Mesenchymal stem cell (in vitro differentiated cells and primary cell): ENCODE measurements around the gene FCHO2.
"Not testable (repeated sequence)": the region's sequence is repeated elsewhere in the genome, so short reads cannot be mapped to it uniquely, and the experiment has no call there.

Experiments
- DNase-seq: peaks from one replicate; pipeline ENCODE4 v3.0.0-alpha.2; 2013
- H2AFZ ChIP-seq: one replicate; pipeline ENCODE4 v1.6.1; 2013; ENCODE audit warnings: low read depth, mild to moderate bottlenecking, control low read depth, inconsistent platforms, low read length, moderate library complexity
- H2AK5ac ChIP-seq: 2 replicates; pipeline ENCODE4 v1.6.1; 2013; ENCODE audit warnings: low read length, moderate library complexity, mild to moderate bottlenecking, inconsistent platforms; ENCODE audit not compliant: severe bottlenecking
- H2BK120ac ChIP-seq: one replicate; pipeline ENCODE4 v1.6.1; 2013; ENCODE audit warnings: low read depth, mild to moderate bottlenecking, inconsistent platforms, low read length, moderate library complexity
- H2BK12ac ChIP-seq, 2 experiments: one replicate each; pipeline ENCODE4 v1.6.1; 2013; ENCODE audit warnings: inconsistent platforms in 2 of 2, low read length in 2 of 2, mild to moderate bottlenecking in 2 of 2, moderate library complexity in 2 of 2, control low read depth in 1 of 2
- H2BK15ac ChIP-seq: one replicate; pipeline ENCODE4 v1.6.1; 2013; ENCODE audit warnings: mild to moderate bottlenecking, low read depth, inconsistent platforms; ENCODE audit not compliant: poor library complexity, severe bottlenecking
- H2BK5ac ChIP-seq: 2 replicates; pipeline ENCODE4 v1.6.1; 2013; ENCODE audit warnings: low read depth, mild to moderate bottlenecking, low read length, control low read depth, inconsistent platforms; ENCODE audit not compliant: poor library complexity, severe bottlenecking
- H3K14ac ChIP-seq, 2 experiments: one replicate each; pipeline ENCODE4 v1.6.1; 2013; ENCODE audit warnings: inconsistent platforms in 2 of 2, low read length in 2 of 2, control low read depth in 1 of 2, mild to moderate bottlenecking in 1 of 2, moderate library complexity in 1 of 2
- H3K18ac ChIP-seq, 2 experiments: one replicate each; pipeline ENCODE4 v1.6.1; 2013; ENCODE audit warnings: inconsistent platforms in 2 of 2, low read length in 2 of 2, control low read depth in 1 of 2, low read depth in 1 of 2, mild to moderate bottlenecking in 1 of 2
- H3K23ac ChIP-seq, 2 experiments: one replicate each; pipeline ENCODE4 v1.6.1; 2013; ENCODE audit warnings: inconsistent platforms in 2 of 2, low read length in 2 of 2, mild to moderate bottlenecking in 2 of 2, moderate library complexity in 2 of 2, control low read depth in 1 of 2
- H3K27ac ChIP-seq: 2 replicates; pipeline ENCODE4 v1.5.1; 2013; ENCODE audit warnings: mild to moderate bottlenecking, moderate library complexity, low read length, control low read depth, inconsistent platforms; ENCODE audit not compliant: poor library complexity, severe bottlenecking
- H3K27me3 ChIP-seq, 2 experiments: 2 replicates each; pipeline versions ENCODE4 v1.6.1 to v1.7.0; 2013; ENCODE audit warnings: low read length in 2 of 2, mild to moderate bottlenecking in 2 of 2, moderate library complexity in 2 of 2, control low read depth in 1 of 2, inconsistent platforms in 1 of 2; ENCODE audit not compliant: control insufficient read depth in 1 of 2, insufficient read depth in 1 of 2
- H3K36me3 ChIP-seq, 2 experiments: 2 replicates each; pipeline versions ENCODE4 v1.6.1 to v1.7.0; 2013; ENCODE audit warnings: low read length in 2 of 2, control low read depth in 1 of 2, inconsistent platforms in 1 of 2, low read depth in 1 of 2, mild to moderate bottlenecking in 1 of 2; ENCODE audit not compliant: insufficient read depth in 2 of 2, control insufficient read depth in 1 of 2
- H3K4ac ChIP-seq, 2 experiments: one replicate each; pipeline ENCODE4 v1.6.1; 2013; ENCODE audit warnings: inconsistent platforms in 2 of 2, low read length in 2 of 2, mild to moderate bottlenecking in 2 of 2, moderate library complexity in 2 of 2, control low read depth in 1 of 2, low read depth in 1 of 2
- H3K4me1 ChIP-seq: 2 replicates; pipeline ENCODE4 v1.6.1; 2013; ENCODE audit warnings: low read depth, low read length, control low read depth; ENCODE audit not compliant: control insufficient read depth, insufficient read depth
- H3K4me2 ChIP-seq: 2 replicates; pipeline ENCODE4 v1.6.1; 2013; ENCODE audit warnings: low read length, mild to moderate bottlenecking, inconsistent platforms; ENCODE audit not compliant: poor library complexity, severe bottlenecking
- H3K4me3 ChIP-seq, 2 experiments: 2 replicates each; pipeline versions ENCODE4 v1.5.1 to v1.7.0; 2013; ENCODE audit warnings: low read length in 2 of 2, mild to moderate bottlenecking in 2 of 2, control low read depth in 1 of 2, low read depth in 1 of 2; ENCODE audit not compliant: insufficient read depth in 1 of 2
- H3K79me1 ChIP-seq: replicated peaks from 2 replicates; pipeline ENCODE4 v1.6.1; 2013; ENCODE audit warnings: mild to moderate bottlenecking, control low read depth, low read length, inconsistent platforms; ENCODE audit not compliant: poor library complexity, severe bottlenecking
- H3K9ac ChIP-seq: 2 replicates; pipeline ENCODE4 v1.7.0; 2013; ENCODE audit warnings: mild to moderate bottlenecking, low read length, moderate library complexity
- H3K9me3 ChIP-seq: 2 replicates; pipeline ENCODE4 v1.7.0; 2013; ENCODE audit warnings: mild to moderate bottlenecking, low read length; ENCODE audit not compliant: control insufficient read depth
- H4K8ac ChIP-seq: one replicate; pipeline ENCODE4 v1.6.1; 2013; ENCODE audit warnings: inconsistent platforms, mild to moderate bottlenecking, low read length, moderate library complexity
- H4K91ac ChIP-seq: one replicate; pipeline ENCODE4 v1.6.1; 2013; ENCODE audit warnings: mild to moderate bottlenecking, low read length, inconsistent platforms
- WGBS: methylation state at CpG from one replicate; pipeline ENCODE4 v1.1.7; 2013; ENCODE audit warnings: mixed read lengths; 5-methylcytosine and 5-hydroxymethylcytosine counted together

The FCHO2 gene

GRCh38 chr5:72956324-72957140 lies 691 bp downstream of the FCHO2 start:
- peak overlapping the region in 1 of 2 experiments; percentile 52 for H2BK12ac ChIP-seq
- H2BK15ac ChIP-seq: peak overlapping the region; percentile 73
- under 1% methylated on average over 35 of the region's 51 CpGs for WGBS
- peak overlapping the region in 1 of 2 experiments; percentile 88 for H3K23ac ChIP-seq
- peak overlapping the region; percentile 87 for H4K8ac ChIP-seq
- peak overlapping the region; percentile 92 to 97 for H3K18ac ChIP-seq
- no peak overlapping the region for H2AK5ac ChIP-seq
- H3K4me2 ChIP-seq: peak overlapping the region; percentile 63
- H2AFZ ChIP-seq: peak overlapping the region; percentile 92
- peak overlapping the region in 1 of 2 experiments; percentile 93 for H3K4ac ChIP-seq
- H3K4me3 ChIP-seq: peak overlapping the region; percentile 92 to 94
- H3K14ac ChIP-seq: peak overlapping the region in 1 of 2 experiments; percentile 95
- H4K91ac ChIP-seq: peak overlapping the region; percentile 39
- H3K9me3 ChIP-seq: no peaks in the 10 kb centered on the region
- peak; percentile 65 for DNase-seq
- H3K4me1 ChIP-seq: peaks cover 11% of the 10 kb centered on the region
- H3K27ac ChIP-seq: peak overlapping the region; percentile 96
- H2BK120ac ChIP-seq: peak overlapping the region; percentile 92
- peak overlapping the region; percentile 97 for H3K9ac ChIP-seq
- H2BK5ac ChIP-seq: peak overlapping the region; percentile 93
- H3K27me3 ChIP-seq: no peaks in the 10 kb centered on the region
- peaks cover 3 to 5% of the 10 kb centered on the region in 2 experiments for H3K36me3 ChIP-seq
- H3K79me1 ChIP-seq: peaks cover 2% of the 10 kb centered on the region

GRCh38 chr5:72957337-72957736 lies 1.5 kb downstream of the FCHO2 start:
- Histone ChIP-seq H2AFZ (no peak overlapping the region), H2BK120ac (no peak overlapping the region), H3K4me2 (peak overlapping the region; percentile 77), H2BK12ac (no peak overlapping the region), H3K4me3 (peak overlapping the region in 1 of 2 experiments; percentile 92), H3K27ac (peak overlapping the region; percentile 45), H2BK15ac (no peak overlapping the region), H3K14ac (no peak overlapping the region), H3K23ac (no peak overlapping the region), H3K4ac (no peak overlapping the region), H4K8ac (no peak overlapping the region), H2AK5ac (no peak overlapping the region), H4K91ac (no peak overlapping the region), H3K9me3 (no peaks in the 10 kb centered on the region), H3K27me3 (no peaks in the 10 kb centered on the region), H3K79me1 (peaks cover 2% of the 10 kb centered on the region), H3K36me3 (peaks cover 3 to 5% of the 10 kb centered on the region in 2 experiments), H2BK5ac (peak overlapping the region; percentile 44), H3K18ac (no peak overlapping the region), H3K9ac (peak overlapping the region; percentile 97), H3K4me1 (peaks cover 9% of the 10 kb centered on the region)
- WGBS: 86% methylated on average over 1 of the region's 1 CpG
- DNase-seq: no peak

DNA sequence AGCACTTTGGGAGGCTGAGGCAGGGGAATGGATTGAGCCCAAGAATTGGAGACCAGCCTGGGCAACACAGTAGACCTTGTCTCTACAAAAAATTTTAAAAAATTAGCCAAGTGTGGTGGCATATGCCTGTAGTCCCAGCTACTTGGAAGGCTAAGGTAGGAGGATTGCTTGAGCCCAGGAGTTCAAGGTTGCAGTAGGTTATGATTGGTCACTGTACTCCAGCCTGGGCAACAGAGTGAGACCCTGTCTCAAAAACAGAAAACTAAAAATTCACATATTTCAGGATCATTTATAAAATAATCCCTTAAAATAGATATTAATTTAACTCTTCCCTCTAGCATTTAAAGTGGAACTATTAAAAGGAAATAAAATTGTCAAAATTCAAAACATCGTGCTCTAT lies 3.4 kb downstream of the FCHO2 start:
- H3K27ac ChIP-seq: no peak overlapping the region
- H3K4me1 ChIP-seq: peaks cover 5% of the 10 kb centered on the region
- H3K4me2 ChIP-seq: no peak overlapping the region
- peaks cover 3 to 5% of the 10 kb centered on the region in 2 experiments for H3K36me3 ChIP-seq
- H3K14ac ChIP-seq: no peak overlapping the region
- H4K91ac ChIP-seq: no peak overlapping the region
- no peak overlapping the region for H4K8ac ChIP-seq
- H3K9ac ChIP-seq: no peak overlapping the region
- no peak overlapping the region for H2BK15ac ChIP-seq
- no peak overlapping the region for H3K18ac ChIP-seq
- H3K23ac ChIP-seq: no peak overlapping the region
- peaks cover 4% of the 10 kb centered on the region for H3K79me1 ChIP-seq
- no peak overlapping the region for H2BK12ac ChIP-seq
- no peak overlapping the region for H2AK5ac ChIP-seq
- whole genome bisulfite sequencing: no CpG with 5 or more reads among the region's 1 CpG
- H2AFZ ChIP-seq: no peak overlapping the region
- no peaks in the 10 kb centered on the region for H3K9me3 ChIP-seq
- no peaks in the 10 kb centered on the region for H3K27me3 ChIP-seq
- no peak overlapping the region for H2BK5ac ChIP-seq
- no peak overlapping the region for H2BK120ac ChIP-seq
- no peak for DNase-seq
- no peak overlapping the region for H3K4ac ChIP-seq
- no peak overlapping the region for H3K4me3 ChIP-seq

GRCh38 chr5:72974481-72974880 lies 18.6 kb downstream of the FCHO2 start:
- H3K14ac ChIP-seq, H3K36me3 ChIP-seq, H3K9ac ChIP-seq, DNase-seq, H2AK5ac ChIP-seq, H4K8ac ChIP-seq, H3K4me1 ChIP-seq, H3K27ac ChIP-seq, H4K91ac ChIP-seq, H3K9me3 ChIP-seq, H3K23ac ChIP-seq, H3K18ac ChIP-seq, H2BK120ac ChIP-seq, H2BK12ac ChIP-seq, H3K4ac ChIP-seq, H2BK5ac ChIP-seq, H2AFZ ChIP-seq, H3K79me1 ChIP-seq, H3K27me3 ChIP-seq, H3K4me2 ChIP-seq, H2BK15ac ChIP-seq, H3K4me3 ChIP-seq: not testable (repeated sequence)
- 100% methylated on average over 1 of the region's 5 CpGs for WGBS
